Astrocyte of the cerebellum (primary cell): ENCODE data around the gene KRTAP2-2.

Source experiments
- DNase-seq: peaks from one replicate; pipeline ENCODE4 v3.0.0-alpha.2; 2011; ENCODE audit warnings: low read depth
- H3K4me3 ChIP-seq: 2 replicates; pipeline ENCODE4 v1.5.1; 2011; ENCODE audit warnings: mild to moderate bottlenecking, low read depth, low read length, moderate library complexity
- CTCF ChIP-seq: IDR thresholded peaks from 2 replicates; pipeline ENCODE4 v1.5.1; 2012; ENCODE audit warnings: low read length, low read depth, moderate library complexity, mild to moderate bottlenecking; ENCODE audit errors: missing control alignments
- in situ Hi-C: cut with HindIII; loops from 2 replicates; pipeline ENCODE4 v1.10.0; 2017; ENCODE audit warnings: low sequenced_read_pairs

Gene KRTAP2-2

GRCh38 chr17:41029633-41030245 lies 25.3 kb downstream of the KRTAP2-2 start, which contains the start of gene KRTAP1-4:
Gene KRTAP1-4 (minus strand): TSS chr17:41030195. CDS start chr17:41030078, 117 bp downstream.
- no peak within 1 kb of the TSS for H3K4me3 ChIP-seq
- DNase-seq = no peak
- no peak for TF ChIP-seq CTCF
- in situ Hi-C loops = no loop called here

GRCh38 chr17:41026715-41027471 lies 28.1 kb downstream of the KRTAP2-2 start, which contains the start of gene KRTAP1-5:
Gene KRTAP1-5 (minus strand): TSS chr17:41027208. CDS start chr17:41027155, 53 bp downstream.
- DNase-seq = no peak
- in situ Hi-C loops = no loop called here
- no peak for TF ChIP-seq CTCF
- no peak within 1 kb of the TSS for H3K4me3 ChIP-seq

- in situ Hi-C loops = no loop called here
- no peak overlapping the region for H3K4me3 ChIP-seq
- no peak for DNase-seq
- TF ChIP-seq CTCF = no peak
Observed at GRCh38 chr17:41024697-41025096, 30.3 kb downstream of the KRTAP2-2 start.

- TF ChIP-seq CTCF = no peak
- in situ Hi-C loops = no loop called here
- no peak for DNase-seq
- H3K4me3 ChIP-seq = no peak overlapping the region
Observed at GRCh38 chr17:41020336-41020735, 34.7 kb downstream of the KRTAP2-2 start.

GRCh38 chr17:41019415-41019814 lies 35.6 kb downstream of the KRTAP2-2 start:
- TF ChIP-seq CTCF = no peak
- H3K4me3 ChIP-seq = no peak overlapping the region
- DNase-seq = no peak
- in situ Hi-C loops = no loop called here

GRCh38 chr17:41018541-41018940 lies 36.5 kb downstream of the KRTAP2-2 start:
- DNase-seq = no peak
- in situ Hi-C loops = no loop called here
- TF ChIP-seq CTCF = no peak
- no peak overlapping the region for H3K4me3 ChIP-seq
